GM12865 (cell line): Measurements from ENCODE around the gene METTL1.

Experiments used
- DNase-seq: peaks from one replicate; pipeline ENCODE4 v3.0.0; 2010; ENCODE audit warnings: low read depth
- H3K4me3 ChIP-seq: 2 replicates; pipeline ENCODE4 v1.5.1; 2011; ENCODE audit warnings: mild to moderate bottlenecking, low read depth, low read length, control low read depth
- CTCF ChIP-seq: IDR thresholded peaks from 2 replicates; pipeline ENCODE4 v1.5.1; 2011; ENCODE audit warnings: low read length, control low read depth, low read depth, inconsistent platforms; ENCODE audit not compliant: insufficient read depth; ENCODE audit errors: missing control alignments

METTL1 gene

GRCh38 chr12:57720606-57721595 is 51.0 kb downstream of the METTL1 start:
- no peak for DNase-seq
- no peak for TF ChIP-seq CTCF
- H3K4me3 ChIP-seq: no peak overlapping the region

GRCh38 chr12:57719777-57720605 is 51.9 kb downstream of the METTL1 start:
- no peak for TF ChIP-seq CTCF
- H3K4me3 ChIP-seq: no peak overlapping the region
- no peak for DNase-seq

GRCh38 chr12:57718641-57719528 is 53.0 kb downstream of the METTL1 start:
- DNase-seq: no peak
- H3K4me3 ChIP-seq: no peak overlapping the region
- no peak for TF ChIP-seq CTCF
